ENCODE data around the gene PRDX5. TPM values are rescaled to one million over a fixed set of nuclear protein-coding genes. Genes with fewer than 3 reads are reported as not detected.

The PRDX5 gene
- total RNA-seq, 1 donor from 2014 or later = 362 TPM

DNA sequence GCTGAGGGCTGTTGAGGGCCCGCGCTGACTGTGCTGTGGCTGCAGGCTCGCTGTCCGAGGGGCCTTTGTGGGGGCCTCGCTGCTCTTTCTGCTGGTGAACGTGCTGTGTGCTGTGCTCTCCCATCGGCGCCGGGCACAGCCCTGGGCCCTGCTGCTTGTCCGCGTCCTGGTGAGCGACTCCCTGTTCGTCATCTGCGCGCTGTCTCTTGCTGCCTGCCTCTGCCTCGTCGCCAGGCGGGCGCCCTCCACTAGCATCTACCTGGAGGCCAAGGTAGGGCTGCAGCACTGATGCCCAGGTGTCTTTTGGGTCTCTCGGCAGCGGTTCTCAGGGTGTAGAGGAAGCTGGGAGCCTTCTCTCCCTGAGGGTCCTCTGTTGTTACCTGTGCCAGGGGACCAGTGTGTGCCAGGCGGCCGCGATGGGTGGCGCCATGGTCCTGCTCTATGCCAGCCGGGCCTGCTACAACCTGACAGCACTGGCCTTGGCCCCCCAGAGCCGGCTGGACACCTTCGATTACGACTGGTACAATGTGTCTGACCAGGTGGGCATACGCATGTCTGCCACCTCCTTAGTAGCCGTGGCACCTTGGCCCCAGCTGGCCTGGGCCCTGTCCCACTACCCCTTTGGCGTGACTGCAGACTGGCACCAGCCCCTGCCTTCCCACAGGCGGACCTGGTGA lies 30.1 kb upstream of the PRDX5 start:
- DNase-seq (no peak), ATAC-seq (no peak)
- intact Hi-C loops (cut with micrococcal nuclease) = no loop called here

DNA sequence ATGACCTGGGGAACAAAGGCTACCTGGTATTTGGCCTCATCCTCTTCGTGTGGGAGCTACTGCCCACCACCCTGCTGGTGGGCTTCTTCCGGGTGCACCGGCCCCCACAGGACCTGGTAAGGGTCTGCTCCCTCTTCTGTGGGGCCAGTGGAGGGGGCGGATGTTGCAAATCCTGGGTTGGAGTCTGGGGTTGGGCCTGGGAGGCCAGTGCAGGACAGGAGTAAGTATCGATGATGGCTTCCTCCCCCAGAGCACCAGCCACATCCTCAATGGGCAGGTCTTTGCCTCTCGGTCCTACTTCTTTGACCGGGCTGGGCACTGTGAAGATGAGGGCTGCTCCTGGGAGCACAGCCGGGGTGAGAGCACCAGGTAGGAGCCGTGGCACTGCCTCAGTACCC lies 29.6 kb upstream of the PRDX5 start:
- ATAC-seq = no peak
- no peak for DNase-seq
- intact Hi-C loops (cut with micrococcal nuclease) = no loop called here

DNA sequence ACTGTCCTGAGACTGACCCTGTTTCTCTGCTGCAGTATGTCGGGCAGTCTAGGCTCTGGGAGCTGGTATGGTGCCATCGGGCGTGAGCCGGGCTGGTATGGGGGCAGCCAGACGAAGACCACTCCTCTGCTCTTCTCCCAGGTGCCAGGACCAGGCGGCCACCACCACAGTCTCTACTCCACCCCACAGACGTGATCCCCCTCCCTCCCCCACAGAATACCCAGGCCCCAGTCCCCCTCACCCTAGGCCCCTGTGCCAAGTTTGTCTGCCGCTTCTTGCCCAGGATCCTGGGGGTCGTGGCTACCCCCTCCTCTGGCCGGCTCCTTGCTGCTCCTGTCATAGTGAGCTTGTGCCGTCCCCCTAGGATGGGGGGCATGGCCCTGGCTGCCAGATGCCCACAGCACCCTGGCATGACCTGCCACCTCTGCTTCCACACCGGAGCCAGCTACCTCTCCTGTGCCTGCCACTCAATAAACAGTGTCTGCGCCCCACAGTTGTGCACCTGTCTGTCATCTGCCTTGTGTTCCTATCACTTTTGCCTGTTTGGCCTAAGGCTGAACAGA lies 28.8 kb upstream of the PRDX5 start:
- ATAC-seq = no peak
- intact Hi-C loops (cut with micrococcal nuclease) = no loop called here
- no peak for DNase-seq

DNA sequence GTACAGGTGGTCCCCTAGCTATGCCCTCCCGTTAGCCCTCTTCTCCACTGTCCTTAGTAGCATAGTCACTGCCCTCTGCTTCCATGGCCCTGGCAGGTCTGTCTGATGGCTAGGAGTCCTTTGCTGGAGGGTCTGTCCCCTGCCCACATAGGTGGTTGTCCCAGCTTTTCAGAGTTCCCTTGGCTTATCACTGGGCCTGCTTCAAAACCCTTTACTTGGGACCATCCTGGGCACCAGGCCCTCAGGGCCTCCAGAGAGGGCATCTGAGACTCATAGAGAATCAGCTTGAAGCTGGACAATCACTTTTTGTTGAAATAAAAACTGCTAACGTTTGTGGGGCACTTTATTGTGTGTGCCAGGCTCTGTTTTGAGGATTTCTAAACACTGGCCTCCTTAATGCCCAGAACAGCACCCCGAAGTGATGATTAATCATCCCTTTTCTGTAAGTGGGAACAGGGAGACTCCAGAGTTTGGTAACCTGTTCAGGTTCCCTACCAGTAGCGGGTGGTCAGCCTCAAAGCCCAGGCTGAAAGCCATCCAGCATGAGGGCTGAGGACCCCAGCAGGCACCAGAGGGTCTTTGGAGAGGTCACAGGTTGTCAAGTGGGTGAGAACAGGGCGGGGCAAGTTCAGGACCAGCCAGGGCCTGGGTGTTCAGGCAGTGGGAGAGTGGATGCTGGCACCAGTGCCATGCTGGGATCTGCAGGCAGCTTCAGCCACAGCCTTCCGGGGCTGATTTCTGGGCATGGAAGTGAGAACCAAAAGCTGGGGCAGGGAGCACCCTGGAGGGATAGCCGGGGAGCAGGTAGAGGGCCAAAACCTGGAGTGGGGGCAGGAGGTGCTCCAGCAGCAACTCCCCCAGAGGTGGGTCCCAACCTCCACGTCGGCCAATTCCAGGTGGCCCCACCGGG lies 27.3 kb upstream of the PRDX5 start:
- intact Hi-C loops (cut with micrococcal nuclease) = no loop called here
- no peak for ATAC-seq

DNA sequence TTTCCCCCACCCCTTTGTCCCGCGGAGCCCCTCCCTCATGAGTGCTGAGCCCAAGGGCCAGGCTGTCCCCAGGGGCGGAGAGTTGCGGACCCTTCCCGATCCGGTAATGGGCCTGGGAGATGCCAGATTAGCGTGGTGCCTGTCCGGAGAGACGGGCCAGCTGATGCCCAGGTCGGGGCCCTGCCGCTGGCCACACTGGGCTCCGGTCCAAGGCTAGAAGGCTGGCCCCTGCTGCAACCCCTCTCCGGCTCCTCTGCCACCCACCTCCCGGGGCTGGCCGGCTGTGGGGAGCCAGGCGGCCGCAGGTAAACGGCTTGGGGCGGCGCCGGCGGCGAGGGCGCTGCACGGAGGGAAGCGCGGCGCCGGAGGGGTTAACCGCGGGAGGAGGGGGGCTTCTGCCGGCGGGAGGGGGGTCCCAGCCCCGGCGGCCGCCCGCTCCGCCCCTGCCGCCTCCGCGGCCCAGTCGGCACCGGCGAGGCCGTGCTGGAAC lies 26.6 kb upstream of the PRDX5 start, which contains the start of gene KCNK4:
Gene KCNK4, plus strand, starts transcription at position 41 of the 490 bp plus-strand sequence. CDS start 1,717 bp downstream, outside the sequence.
- DNase-seq = no peak
- intact Hi-C loops (cut with micrococcal nuclease) = no loop called here
- ATAC-seq = no peak

More for the DNA sequence above, 27.3 kb upstream of the PRDX5 start:
- no peak for DNase-seq

DNA sequence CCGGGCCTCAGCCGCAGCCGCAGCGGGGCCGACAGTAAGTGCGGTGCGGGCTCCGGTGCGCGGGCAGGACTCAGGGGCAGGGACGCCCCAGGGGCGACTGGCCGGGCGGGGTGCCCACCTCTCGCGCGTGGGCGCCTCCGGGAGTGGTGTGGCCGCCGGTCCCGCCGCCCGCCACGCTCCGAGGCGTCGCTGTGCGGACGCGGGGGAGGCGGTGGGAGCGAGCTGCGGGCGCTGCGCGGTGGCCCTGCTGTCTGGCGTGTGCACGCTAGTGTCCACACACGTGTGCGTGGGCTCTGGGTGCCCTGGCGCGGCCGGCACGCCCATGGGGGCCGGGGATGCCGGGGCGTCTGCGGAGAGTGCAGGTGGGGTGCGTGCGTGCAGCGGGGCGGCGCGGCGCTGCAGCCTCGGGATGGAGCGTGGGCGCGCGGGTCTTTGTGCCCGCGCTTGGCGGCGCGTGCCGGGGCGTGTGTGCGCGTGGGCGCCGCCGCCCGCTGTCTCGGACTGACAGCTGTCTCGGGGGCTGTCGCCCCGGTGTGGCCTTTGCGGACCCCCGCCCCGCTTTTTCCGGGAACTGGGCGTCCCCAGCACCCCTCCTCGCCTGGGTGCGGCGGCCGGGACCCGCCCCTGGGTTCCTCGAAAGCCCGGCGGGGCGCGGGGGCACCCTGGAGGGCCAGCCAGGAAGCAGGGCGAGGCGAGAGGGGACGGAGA lies 26.0 kb upstream of the PRDX5 start:
- intact Hi-C loops (cut with micrococcal nuclease) = no loop called here
- DNase-seq (no peak), ATAC-seq (no peak)

DNA sequence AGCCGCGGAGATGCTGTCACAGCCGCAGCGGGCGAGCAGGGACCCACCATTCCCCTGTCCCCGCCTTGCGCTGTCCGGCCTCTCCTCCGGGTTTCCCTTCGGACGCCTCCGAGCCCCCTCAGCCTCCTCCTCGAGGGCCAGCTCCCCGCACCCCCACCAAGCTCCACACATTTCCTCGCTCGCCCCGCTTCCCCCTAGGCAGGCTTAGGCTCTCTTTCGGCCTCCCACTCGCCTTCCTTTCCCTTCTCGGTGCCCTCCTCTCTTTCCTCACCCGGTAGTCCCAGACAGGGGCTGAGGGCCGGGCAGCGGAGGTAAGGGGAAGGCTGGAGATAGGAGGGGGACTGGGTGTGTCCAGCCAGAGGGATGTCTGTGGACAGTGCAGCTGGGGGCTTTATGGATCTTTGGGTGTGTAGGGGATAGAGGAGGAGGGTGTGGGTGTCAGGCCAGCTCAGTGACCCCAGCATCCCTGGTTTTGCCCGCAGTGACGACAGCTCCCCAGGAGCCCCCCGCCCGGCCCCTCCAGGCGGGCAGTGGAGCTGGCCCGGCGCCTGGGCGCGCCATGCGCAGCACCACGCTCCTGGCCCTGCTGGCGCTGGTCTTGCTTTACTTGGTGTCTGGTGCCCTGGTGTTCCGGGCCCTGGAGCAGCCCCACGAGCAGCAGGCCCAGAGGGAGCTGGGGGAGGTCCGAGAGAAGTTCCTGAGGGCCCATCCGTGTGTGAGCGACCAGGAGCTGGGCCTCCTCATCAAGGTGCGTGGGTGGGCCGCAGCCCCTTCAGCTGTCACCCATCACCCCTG lies 25.3 kb upstream of the PRDX5 start:
- no peak for ATAC-seq
- no peak for DNase-seq
- intact Hi-C loops (cut with micrococcal nuclease) = no loop called here

DNA sequence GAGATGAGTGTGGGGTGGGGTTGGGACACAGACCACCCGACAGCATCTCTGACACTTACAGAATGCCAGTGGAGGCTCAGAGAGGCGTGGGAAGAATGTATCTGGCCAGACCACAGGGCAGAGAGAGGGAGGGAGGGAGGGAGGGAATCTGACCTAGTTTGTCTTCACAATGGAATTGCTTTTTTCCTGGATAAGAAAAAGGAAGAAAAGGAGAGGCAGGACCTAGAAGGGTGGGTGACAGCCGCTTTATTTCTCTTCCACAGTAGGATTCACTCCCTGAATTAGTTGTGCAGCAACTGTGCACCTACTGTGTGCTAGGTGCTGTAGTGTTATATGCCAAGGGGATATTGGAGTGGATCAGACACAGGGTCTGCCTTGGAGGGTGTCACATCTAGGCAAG lies 23.1 kb upstream of the PRDX5 start:
- no peak for ATAC-seq
- intact Hi-C loops (cut with micrococcal nuclease) = no loop called here

DNA sequence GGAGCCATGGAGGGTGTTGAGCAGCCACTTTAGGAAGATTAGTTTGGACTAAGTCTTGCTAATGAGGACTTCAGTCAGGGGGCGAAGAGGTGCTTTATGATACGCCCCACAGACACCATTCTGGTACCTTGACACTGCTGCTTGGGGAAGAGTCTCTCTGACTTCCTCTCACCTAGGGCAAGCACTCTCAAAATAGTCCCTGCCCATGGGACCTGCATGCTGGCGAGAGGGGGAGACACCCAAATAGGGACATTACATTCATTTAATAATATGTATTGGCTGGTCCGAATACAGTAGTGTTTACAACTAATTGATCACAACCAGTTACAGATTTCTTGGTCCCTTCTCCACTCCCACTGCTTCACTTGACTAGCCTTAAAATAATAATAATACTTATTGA lies 22.2 kb upstream of the PRDX5 start:
- intact Hi-C loops (cut with micrococcal nuclease) = no loop called here
- ATAC-seq = no peak
- DNase-seq = no peak

More for the DNA sequence above, 23.1 kb upstream of the PRDX5 start:
- no peak for DNase-seq

DNA sequence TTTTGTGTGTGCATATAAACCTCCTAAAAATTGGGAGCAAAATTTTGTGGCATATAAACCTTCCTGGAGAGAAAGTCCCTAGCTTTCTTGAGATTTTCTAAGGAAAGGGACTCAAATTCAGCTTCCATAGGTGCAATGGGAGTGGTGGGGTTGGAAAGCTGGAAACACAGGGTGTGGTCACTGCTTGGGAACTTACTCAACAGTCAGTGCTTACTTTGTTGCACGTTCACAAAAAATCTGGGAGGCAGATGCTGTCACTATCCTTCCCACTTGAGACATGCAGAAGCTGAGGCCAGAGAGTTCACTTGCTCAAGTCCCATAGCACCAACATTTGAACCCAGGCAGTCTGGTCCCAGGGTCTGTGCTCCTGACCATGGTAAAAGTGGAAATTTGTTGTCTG lies 21.7 kb upstream of the PRDX5 start:
- DNase-seq (no peak), ATAC-seq (no peak)
- intact Hi-C loops (cut with micrococcal nuclease) = no loop called here

DNA sequence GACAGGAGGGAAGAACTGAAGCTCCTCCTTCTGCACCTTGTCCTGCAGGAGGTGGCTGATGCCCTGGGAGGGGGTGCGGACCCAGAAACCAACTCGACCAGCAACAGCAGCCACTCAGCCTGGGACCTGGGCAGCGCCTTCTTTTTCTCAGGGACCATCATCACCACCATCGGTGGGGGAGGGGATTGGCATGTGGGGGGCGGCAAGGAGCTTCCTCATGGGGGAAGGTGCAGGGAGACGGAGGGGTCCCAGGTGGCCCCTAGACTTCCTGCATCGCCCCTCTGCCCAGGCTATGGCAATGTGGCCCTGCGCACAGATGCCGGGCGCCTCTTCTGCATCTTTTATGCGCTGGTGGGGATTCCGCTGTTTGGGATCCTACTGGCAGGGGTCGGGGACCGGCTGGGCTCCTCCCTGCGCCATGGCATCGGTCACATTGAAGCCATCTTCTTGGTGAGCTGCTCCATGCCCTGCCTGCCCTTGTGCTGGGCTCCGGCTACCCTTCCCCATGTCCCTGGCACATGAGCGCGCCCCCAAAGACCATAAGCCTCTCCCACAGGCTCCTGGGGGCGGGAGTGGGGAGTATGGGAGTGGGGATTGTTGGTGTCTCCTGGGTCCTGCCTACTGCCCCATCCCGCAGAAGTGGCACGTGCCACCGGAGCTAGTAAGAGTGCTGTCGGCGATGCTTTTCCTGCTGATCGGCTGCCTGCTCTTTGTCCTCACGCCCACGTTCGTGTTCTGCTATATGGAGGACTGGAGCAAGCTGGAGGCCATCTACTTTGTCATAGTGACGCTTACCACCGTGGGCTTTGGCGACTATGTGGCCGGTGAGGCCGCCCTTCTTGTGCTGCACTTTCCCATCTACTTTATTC lies 20.9 kb upstream of the PRDX5 start:
- DNase-seq (no peak), ATAC-seq (no peak)
- intact Hi-C loops (cut with micrococcal nuclease) = no loop called here

DNA sequence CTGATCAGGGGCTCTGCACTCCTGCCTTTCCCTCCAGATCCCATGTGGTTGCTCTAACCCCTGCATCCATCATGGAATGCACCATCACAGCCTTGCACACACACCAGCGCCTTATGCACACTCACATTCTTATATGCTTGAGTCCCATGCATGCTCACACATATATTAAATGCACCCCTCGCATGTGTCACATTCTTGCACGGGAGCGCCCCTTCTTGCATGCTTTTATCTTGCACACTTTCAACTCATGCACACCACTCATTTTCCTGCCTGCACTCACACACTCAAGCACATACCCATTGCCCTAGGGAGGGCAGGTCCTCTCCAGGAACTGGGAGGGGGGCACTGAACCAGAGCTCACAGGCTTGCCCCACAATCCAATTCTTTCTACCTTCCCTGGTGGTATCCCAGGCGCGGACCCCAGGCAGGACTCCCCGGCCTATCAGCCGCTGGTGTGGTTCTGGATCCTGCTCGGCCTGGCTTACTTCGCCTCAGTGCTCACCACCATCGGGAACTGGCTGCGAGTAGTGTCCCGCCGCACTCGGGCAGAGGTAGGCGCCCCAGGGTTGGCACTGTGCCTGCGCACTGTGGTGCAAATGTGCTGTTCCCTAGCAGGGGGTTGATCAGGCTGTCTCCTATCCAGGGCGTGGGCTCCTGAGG lies 20.1 kb upstream of the PRDX5 start:
- DNase-seq = no peak
- intact Hi-C loops (cut with micrococcal nuclease) = no loop called here
- ATAC-seq = no peak

DNA sequence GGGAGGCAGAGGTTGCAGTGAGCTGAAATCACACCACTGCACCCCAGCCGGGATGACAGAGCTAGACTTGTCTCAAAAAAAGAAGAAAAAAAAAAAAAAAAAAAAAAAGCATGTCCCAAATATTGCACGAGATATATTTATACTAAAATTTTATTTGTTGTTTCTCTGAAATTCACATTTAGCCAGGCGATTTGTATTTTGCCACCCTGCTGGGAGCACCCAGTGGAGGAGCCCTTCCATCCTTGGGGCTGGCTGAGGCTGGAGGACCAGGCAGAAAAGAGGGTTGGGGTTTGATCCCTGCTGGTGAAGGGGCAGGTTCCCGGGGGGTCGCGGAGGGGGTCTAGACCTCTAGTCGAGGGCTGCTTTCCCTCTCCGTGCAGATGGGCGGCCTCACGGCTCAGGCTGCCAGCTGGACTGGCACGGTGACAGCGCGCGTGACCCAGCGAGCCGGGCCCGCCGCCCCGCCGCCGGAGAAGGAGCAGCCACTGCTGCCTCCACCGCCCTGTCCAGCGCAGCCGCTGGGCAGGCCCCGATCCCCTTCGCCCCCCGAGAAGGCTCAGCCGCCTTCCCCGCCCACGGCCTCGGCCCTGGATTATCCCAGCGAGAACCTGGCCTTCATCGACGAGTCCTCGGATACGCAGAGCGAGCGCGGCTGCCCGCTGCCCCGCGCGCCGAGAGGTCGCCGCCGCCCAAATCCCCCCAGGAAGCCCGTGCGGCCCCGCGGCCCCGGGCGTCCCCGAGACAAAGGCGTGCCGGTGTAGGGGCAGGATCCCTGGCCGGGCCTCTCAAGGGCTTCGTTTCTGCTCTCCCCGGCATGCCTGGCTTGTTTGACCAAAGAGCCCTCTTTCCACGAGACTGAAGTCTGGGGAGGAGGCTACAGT lies 18.7 kb upstream of the PRDX5 start:
- peak; percentile 87 for DNase-seq
- ATAC-seq = peak; percentile 67
- intact Hi-C loops (cut with micrococcal nuclease) = no loop called here

DNA sequence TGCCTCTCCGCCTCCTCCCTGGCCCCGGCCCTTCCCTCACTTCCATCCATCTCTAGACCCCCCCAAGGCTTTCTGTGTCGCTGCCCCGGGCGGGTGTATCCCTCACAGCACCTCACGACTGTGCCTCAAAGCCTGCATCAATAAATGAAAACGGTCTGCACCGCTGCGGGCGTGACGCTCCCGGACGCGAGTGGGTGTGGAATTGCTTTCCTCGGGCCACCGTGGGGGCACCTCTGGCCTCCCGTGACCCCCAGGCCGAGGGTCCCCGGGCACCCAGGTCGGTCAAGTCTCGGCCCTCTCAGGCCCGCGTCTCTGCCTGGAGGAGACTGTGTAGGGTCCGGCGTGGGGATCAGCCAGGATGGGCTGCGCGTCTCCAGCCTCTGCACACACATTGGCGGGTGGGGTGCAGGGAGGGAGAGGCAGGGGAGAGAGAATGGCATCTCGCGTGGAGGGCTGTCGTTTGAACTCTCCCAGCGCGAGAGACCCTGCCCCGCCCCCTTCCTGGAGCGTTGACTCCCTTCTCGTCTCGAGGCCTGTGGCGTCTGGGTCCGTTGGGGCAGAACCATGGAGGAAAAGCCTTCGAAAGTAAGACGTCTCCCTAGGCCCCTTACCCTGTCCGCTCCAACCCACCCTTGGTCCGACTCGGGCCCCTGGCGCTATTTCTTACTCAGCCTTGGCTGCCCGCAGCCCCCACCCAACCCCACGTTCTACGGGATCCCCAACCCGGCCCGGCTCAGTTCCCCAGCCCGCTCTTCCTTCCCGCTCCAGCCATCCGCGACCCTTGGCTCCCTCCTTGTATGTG lies 17.9 kb upstream of the PRDX5 start, which contains the start of gene CATSPERZ:
Gene CATSPERZ, plus strand, starts transcription at position 512 of the 802 bp plus-strand sequence. Its CDS starts 53 bp downstream, at position 565.
- intact Hi-C loops (cut with micrococcal nuclease) = no loop called here
- DNase-seq (peak; percentile 38), ATAC-seq (no peak)

All from left ventricle myocardium superior (tissue), 1 donor.